Measurements from ENCODE around the gene PRDM8.

DNA sequence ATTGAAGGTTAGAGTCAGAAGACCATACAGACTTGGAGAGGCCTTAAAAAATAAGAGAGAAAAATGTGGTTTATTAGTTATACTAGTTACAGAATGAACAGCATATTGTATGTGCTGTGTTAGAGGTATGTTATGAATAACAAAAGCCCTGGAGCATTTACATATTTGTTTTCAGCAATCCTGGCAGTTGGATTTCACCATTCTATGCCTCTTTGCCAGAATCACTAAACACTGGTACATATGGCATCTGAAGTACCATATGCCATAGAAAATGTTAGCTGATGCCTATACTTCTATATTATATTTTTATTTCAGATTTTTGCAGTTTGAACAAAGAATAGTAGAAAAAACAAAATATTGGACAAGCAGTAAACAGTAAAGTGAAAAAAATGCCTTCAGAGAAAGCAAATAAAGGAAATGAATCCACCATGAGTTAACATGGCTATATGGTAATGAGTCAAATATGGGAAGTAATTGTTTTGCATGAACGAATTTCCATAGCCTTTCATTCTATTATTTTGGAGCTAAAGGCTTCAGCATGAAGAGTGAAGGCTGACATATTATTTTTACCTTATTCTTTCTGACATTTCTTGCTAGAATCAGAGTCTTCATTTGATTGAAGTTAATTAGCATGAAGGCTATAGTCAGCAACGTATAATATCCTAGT lies 41.9 kb upstream of the PRDM8 start:
- TF ChIP-seq, protein P1, sequence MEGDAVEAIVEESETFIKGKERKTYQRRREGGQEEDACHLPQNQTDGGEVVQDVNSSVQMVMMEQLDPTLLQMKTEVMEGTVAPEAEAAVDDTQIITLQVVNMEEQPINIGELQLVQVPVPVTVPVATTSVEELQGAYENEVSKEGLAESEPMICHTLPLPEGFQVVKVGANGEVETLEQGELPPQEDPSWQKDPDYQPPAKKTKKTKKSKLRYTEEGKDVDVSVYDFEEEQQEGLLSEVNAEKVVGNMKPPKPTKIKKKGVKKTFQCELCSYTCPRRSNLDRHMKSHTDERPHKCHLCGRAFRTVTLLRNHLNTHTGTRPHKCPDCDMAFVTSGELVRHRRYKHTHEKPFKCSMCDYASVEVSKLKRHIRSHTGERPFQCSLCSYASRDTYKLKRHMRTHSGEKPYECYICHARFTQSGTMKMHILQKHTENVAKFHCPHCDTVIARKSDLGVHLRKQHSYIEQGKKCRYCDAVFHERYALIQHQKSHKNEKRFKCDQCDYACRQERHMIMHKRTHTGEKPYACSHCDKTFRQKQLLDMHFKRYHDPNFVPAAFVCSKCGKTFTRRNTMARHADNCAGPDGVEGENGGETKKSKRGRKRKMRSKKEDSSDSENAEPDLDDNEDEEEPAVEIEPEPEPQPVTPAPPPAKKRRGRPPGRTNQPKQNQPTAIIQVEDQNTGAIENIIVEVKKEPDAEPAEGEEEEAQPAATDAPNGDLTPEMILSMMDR (IDR thresholded peaks at IDR 0.05), result no peak
- no peak for TF ChIP-seq POLR2AphosphoS5 (IDR thresholded peaks at IDR 0.05; ENCODE audit: insufficient read depth in 1 of 2, low read depth in 1 of 2)
